CD4-positive, alpha-beta T cell treated with Interleukin-12 subunit alpha and Interleukin-12 subunit beta, for 1 hour (primary cell): Measurements from ENCODE around the gene ZNF581.

Experiments used
- DNase-seq: peaks from one replicate; pipeline ENCODE4 v3.0.0-alpha.2; 2020

ZNF581 gene

DNA sequence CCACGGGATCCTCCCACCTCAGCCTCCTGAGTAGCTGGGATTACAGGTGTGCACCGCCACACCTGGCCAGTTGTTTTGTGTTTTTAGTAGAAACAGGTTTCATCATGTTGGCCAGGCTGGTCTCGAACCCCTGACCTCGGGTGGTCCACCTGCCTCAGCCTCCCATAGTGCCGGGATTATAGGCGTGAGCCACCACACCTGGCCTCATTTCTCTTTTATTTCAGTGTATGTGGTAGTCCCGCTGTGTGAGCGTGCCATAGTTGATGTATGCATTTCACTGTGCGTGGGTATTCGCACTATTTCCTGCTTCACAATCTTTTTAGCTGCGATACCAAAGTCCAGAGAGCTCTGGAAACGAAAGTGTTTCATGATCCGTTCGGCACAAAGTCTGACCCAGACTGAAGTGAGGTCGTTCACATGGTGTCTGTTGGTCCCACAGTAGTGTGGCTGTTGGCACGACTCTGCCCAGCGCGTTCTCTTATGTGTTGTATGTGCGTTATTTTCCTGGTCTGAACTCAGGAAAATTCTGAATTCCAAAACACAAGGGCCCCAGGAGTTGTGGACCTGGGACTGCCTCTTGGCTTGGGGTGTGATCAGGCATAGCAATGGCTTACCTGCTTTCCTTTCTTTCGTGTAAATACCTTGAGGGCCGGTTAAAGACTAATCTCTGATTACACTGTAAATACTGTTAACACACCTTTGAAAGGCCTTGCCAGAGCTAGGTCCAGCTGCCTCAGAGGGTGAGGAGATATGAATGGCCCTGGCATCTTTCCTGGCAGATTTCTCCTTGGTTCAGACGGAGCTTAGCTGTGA is 40.2 kb downstream of the ZNF581 start:
- DNase-seq, result no peak

- DNase-seq, result no peak
Measured at GRCh38 chr19:55684946-55685681, 41.7 kb downstream of the ZNF581 start.

GRCh38 chr19:55685776-55686175 is 42.3 kb downstream of the ZNF581 start:
- DNase-seq, result no peak

DNA sequence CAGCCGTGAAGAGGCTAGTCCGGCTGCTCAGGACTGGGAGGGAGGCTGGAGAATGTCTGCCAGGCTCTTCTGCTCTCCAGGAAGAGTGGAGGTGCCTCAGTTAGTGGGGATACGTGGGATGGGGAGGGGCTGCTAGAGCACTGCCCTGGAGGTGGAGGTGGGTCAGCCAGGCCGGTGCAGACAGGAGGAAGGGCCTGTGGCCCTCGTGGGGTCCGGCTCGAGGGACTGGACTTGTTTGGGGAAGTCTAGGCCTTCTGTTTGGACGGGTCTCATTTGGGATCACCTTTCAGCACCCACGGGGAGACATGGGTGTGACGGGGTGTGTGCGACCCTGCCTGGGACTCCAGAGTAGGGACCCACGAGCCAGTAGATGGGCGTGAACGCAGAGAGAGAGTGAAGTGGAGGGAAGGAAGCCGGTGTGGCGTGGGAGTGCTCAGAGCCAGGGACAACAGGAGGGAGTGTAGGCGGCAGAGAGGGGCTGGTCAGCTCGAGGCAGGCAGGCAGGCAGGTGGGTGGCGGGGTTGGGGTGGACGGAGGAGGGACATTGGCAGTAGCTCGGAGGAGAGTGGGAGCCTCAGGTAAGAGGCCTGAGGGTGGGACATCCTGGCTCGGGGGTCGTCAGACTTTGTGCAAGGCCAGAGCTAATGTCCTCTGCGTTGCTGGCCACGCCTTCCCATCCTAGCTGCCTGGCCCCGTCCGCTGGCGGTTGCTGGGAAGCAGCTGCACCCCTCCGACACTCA is 43.0 kb downstream of the ZNF581 start:
- no peak for DNase-seq

DNA sequence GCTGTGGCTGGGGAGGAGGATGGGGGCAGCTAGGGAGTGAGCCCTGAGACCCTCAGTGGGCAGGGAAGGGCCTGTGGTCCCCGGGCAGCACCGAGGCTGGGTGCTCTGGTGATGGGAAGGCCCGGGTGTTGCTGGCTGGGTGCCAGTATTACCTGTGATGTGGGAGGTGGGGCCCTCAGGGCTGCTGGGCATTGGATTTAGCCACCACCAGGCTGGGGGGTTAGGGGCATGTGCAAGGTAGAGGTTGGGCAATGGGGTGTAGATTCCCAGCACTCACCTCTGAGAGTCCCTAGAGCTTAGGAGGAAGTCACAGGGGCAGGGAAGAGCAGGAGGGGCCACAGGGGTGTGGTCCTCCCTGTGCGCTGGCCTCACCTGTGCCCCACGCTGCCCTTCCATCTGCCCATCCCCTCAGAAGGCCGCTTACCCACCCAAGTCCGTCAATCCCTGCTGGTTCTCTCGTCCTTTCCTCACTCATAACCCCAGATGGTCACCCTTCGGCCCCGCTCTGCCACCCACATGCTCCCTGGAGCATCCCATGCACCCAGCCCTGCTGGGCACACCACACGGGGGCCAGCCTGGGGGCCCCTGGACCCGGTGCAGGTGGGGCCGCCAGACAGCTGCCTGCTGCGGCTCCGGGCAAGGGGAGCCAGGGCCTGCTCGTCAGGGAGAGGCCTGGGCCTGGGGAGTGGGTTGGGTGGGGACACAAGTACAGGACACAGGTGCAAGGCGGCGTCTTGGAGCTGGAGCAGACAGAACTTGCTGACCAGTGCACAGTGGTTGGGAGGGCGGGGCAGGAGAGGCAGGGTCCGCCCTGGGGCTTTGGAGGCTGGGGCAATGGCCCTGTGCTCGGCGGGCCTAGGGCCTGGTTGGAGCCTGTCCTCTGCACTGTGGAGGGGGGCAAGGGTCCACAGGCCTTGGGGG is 44.1 kb downstream of the ZNF581 start:
- DNase-seq, result no peak

- DNase-seq, result no peak
Measured at GRCh38 chr19:55688422-55689218, 45.2 kb downstream of the ZNF581 start.

DNA sequence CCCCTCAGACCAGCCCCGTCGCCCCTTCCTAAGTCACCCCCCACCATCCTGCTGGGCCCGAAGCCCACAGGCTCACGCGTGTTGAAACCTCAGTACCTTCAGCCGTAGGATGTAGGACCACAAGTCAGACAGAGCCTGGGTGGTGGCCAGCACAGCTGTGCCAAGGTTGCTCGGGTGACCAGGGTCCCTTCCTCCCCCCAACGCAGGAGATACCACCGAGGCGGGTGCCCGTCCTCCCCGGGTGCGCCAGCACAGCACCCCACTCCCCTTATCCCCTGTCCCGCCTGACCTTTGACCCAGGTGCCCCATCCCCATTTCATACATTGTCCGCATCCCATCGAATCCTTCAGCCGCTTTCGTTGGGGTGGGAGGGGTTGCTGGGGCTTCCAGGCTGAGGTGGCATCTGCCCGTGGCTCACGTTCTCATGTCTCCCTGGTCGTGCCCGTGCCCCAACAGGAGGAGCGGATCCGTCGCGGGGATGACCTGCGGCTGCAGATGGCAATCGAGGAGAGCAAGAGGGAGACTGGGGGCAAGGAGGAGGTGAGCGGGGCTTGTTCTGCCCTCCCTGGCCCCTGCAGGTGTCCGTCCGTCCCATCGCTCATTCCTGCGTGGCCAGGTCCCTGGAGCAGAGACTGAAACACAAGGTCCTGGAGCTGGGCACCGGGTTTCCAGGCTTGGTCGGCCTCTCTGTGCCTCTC is 46.1 kb downstream of the ZNF581 start:
- DNase-seq, result no peak

GRCh38 chr19:55690109-55690768 is 46.8 kb downstream of the ZNF581 start:
- no peak for DNase-seq

GRCh38 chr19:55690769-55691545 is 47.5 kb downstream of the ZNF581 start:
- DNase-seq, result no peak

- DNase-seq, result no peak
Measured at GRCh38 chr19:55691561-55692481, 48.4 kb downstream of the ZNF581 start.

GRCh38 chr19:55692681-55693081 is 49.2 kb downstream of the ZNF581 start:
- no peak for DNase-seq

- no peak for DNase-seq
Measured at GRCh38 chr19:55693336-55693974, 50.0 kb downstream of the ZNF581 start.

DNA sequence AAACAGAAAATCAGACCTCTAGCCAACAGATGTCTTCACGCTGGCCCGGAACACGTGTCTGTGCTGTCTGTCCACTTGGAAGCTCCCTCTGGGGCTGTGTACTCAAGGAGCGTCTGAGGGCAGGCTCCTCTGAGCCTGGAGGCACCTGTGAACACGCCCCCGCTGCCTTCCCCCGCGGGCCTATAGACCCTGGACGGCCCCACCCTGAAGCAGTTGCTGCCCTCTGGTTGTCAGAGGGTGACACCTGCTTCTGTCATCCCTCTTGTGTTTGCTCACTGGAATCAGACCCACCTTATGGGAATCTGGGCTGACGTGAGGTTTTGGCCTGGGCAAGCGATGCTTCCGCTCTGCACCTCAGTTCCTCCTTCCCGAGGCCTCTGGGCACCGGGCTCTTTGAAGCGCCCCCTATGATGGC is 50.8 kb downstream of the ZNF581 start:
- no peak for DNase-seq

DNA sequence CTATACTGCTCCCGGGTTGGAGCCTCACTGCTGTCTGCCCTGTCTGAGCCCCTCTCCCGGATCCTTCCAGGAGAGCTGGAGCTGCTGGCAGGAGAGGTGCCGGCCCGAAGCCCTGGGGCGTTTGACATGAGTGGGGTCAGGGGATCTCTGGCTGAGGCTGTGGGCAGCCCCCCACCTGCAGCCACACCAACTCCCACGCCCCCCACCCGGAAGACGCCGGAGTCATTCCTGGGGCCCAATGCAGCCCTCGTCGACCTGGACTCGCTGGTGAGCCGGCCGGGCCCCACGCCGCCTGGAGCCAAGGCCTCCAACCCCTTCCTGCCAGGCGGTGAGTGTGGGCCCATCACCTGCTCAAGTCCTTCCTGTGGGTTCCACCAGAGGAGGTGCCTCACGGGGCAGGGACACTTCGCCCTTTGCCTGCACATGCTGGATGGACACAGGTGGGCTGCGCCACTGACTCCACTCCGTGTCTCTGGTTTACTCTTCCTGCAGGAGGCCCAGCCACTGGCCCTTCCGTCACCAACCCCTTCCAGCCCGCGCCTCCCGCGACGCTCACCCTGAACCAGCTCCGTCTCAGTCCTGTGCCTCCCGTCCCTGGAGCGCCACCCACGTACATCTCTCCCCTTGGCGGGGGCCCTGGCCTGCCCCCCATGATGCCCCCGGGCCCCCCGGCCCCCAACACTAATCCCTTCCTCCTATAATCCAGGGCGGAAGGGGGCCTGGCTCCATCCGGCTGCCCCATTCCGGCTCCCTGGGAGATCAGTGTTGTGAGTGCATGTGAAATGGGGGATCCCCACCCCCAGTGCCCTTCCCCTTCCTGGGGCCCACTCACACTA is 51.4 kb downstream of the ZNF581 start:
- no peak for DNase-seq
